T follicular helper cell (primary cell): ENCODE results near the gene SLC1A2.
A peak's percentile ranks its signal among the peaks of the same experiment; 100 is the strongest.

Experiments
- DNase-seq: peaks from one replicate; pipeline ENCODE4 v3.0.0-alpha.2; 2020; ENCODE audit warnings: low read depth

The SLC1A2 gene

DNA sequence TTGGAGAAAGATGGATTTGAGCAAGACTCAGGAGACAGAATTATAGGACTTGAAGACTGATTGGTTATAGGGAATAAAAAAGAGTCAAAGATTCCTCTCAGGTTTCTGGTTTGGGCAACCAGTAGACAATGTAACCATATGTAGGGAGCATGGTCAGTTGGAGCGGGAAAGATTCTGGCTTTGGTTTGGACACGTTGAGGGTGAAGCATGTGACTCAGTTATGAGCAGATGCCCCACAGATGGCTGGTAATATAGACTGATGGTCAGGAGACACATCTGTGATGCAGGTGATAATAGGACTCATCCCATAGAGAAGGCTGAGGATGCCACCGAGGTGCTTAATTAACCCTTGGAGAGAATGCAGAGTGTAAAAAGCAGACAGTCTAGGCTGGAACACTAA lies 148.3 kb downstream of the SLC1A2 start:
- no peak for DNase-seq

DNA sequence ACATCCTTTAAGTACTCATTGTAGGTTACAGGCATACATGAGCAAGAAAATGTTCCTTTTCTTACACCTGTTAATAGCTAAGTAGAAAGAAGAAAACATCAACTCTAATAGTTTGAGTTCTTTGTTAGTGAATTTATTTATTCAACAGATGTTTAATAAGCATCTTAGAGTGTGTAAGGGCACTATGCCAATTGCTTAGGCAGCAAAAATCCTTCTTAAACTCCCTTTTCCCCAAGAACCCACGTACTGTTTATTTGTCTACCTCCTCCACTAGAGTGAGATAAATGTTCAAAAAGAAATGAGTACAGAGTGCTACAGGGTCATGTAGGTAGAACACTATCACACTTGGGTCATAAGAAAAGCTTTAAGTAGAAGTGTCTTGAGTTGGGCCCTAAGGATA lies 149.0 kb downstream of the SLC1A2 start:
- no peak for DNase-seq

DNA sequence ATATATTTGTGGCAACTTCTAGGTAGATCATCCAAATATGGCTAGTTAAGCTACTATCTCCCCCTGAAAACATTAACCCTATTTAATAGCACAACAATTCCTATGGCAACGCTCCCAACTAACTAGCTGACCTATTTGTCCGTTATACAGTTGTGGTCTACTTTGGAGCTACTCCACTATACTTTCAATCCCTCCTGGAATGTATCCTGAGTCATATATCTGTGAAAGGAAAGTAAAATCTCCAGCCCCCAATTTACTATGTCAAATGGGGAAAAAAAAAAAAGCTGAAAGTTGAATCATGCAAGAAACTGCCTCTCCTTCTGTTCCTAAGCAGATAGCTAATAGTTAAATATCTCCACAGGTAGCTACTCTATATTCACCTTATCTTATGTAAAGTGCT lies 151.9 kb downstream of the SLC1A2 start:
- DNase-seq, result no peak

DNA sequence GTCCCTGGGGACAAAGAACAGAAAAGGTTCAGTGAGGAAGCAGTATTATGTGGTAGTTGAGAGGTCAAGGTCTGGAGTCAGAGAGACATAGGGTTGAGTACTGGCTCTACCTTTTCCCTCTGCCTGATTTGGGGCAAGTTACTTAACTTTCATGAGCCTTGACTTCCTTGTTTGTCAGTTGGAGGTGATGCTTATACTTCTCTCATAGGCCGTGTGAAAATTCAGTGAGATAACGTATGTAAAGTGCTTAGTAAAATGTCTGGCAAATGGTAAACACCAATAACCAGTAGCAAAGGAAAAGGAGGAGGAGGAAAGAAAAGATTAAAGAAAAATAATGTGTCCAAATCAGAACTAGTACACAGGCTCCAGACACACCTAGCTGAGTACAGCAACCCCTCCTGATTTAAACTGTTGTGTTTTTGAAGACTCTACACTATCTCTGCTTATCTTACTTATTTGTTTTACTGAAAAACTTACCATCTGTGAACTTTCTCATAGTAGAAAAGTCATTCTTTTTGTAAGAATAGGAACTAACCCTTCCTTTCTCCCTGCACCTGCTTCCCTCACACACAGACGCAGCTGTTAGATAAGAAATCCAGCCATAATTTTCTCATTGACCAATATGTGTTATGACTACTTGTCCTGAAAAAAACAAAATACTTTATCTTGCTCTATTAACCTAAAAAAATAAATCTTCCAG lies 153.5 kb downstream of the SLC1A2 start:
- DNase-seq, result no peak

DNA sequence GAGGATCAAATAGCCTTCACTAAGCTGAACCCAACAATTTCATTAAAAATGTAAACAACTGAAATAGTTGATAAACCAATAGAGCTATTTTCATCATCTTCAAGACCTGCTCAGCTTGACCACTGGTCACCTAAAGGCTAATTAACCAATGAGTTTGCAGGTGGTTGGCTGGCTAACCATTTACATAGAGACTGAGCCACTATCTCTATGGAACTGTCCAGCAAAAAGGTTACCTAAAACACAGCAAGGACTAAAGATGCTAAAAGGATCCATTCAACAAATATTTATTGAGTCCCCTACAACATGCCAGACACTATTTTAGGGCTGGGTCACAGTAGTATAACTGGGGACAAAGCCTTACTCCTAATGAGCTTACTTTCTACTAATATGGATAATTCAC lies 156.6 kb downstream of the SLC1A2 start:
- DNase-seq, result no peak

DNA sequence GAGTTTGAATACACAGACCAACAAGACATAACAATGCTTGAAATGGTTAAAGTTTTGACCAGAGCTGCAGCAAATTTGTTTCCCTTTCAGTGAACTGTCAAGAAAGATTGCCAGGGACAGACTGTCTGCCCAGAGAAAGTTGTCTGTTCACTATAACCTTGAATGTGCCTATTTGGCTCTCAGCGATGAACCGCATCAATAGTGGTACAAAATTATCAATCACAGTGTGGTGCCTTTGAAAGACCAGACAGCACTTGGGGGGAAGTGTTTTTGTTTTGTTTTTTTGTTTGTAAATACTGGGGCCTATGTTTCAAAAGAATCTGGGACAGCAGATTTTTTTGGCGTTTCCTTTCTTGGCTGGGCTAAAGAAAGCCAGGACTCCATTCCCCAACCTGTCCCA lies 157.3 kb downstream of the SLC1A2 start:
- no peak for DNase-seq

DNA sequence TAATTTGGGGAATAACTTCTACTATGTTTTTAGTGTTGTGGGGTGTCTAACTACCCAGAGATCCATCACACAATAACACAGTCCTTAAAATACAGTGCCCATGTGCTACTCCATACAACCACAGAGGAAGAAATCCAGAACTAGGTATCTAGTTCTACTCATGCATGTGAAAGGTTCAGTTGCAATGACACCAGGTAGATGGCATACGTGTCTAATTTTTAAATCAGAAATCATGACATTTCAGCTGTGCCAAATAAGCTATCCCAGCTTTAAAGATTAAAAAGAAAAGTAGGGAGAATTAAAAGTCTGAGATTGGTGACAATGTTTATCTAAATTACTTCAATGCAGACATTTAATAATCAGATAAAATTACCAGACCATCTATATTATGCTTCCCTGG lies 158.2 kb downstream of the SLC1A2 start:
- no peak for DNase-seq

DNA sequence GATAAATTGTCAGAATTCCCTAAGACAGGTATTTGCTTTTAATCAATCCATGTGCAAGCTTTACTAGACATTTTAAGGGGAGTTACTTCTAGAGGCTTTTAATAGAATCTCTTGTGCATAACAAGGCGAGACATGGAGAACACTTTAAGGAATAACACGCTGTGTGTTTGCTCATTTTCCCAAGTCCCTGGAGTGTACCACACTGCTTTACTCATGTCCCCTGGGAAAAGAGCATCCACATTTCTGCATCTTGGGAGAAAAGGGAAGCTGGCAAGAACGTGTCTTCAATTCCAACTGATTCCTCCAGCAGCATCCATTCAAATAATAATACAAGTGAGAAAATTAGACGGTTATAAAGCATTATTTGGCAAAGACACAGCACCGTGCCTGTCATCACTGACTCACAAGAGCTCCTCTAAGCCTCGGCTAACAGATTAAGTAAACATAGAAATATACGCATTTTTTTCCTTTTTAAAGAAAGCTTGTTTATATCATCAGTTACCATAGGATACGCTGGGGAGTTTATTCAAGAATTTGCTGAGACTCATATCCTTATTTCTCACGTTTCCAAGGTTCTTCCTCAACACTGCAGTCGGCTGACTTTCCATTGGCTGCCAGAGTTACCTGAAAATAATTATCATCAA lies 158.9 kb downstream of the SLC1A2 start:
- no peak for DNase-seq

DNA sequence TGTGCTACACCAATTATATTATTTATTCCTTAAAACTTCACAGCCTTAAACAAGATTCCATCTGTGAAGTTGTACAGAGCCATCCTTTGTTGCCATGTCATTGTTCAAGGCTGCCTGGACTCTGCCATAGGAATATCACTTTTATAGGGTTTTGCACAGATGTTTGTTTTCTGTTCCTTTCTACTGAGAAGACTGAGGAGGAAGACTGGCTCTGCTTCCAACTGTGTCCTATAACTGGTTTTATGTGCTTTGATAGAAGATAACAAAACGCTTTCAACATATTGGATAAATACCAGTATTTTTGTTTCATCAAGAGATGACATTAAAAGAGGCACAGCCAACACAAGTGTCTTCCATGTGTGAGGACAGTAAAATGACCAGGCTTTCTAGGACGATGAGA lies 159.8 kb downstream of the SLC1A2 start:
- no peak for DNase-seq

DNA sequence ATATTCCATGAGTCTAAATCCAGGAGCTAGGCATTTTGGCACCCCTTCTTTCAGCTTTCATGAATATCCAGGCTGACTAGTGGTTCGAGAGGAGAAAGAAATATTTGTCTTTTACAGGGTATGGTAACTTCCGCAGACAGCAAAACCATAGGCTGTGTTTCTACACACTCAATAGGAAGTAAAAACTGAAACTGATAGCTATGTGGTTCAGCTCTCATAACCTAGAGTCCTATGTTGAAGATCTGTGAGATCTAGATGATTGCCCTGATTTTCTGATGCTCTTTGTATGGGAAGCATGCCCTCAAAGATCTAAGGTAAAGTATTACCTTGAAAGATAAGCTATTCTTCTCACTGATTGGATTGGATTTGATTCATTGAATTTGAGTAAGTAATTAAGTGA lies 162.1 kb downstream of the SLC1A2 start:
- DNase-seq, result no peak

DNA sequence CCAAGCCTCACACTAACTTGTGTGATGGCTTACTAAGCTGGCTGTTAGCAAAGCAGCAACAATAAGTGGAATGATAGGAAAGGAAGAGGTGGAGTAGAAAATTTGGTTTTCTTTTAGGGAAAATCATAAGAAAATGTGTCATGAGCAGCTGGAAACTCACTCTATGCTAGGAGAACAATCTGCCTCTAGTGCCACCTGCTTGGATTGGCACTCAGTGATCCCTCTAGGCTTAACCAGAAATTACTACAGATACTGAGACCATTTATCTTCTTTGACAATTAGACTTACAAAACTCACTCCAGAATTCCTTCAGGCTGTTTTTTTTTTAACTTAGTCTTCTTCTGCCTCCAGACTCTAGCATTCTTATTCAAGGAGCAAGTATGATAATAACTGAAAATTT lies 163.1 kb downstream of the SLC1A2 start:
- no peak for DNase-seq

DNA sequence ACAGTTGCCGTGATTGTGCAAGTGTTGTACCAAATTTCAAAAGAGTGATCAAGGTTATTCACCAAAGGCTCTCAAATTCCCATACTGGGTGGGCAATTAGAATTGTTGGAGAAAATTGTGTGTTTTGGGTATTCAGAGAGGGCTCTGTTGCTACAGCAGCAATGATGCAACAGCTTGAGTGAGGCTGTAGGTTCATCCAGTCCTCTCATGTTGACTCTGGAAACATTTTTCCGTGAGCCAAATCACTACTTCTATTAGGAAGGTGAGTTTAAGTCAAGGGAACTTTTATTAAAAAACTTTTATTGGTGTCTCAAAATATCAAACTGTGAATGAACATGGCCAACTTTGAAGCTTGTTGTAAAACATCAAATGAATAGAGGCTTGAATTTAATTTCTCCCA lies 163.8 kb downstream of the SLC1A2 start:
- no peak for DNase-seq

DNA sequence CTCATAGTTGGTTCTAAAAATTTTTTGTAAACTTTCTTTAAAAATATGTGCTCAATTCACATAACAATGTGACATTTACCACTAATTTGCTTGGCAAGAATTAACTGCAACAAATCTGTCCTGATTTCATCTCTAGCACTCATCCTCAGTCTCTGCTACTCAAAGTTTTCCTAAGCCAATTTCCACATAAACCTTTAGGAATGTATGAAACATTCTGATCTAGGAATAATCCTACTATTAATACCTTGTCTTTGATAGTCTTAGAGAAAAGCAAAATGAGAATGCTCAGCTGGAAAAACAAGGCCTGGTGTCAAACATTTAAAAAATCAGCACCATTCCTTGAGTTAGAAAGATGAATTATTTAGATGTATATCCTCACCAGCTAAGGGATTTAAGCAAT lies 166.1 kb downstream of the SLC1A2 start:
- DNase-seq, result no peak

DNA sequence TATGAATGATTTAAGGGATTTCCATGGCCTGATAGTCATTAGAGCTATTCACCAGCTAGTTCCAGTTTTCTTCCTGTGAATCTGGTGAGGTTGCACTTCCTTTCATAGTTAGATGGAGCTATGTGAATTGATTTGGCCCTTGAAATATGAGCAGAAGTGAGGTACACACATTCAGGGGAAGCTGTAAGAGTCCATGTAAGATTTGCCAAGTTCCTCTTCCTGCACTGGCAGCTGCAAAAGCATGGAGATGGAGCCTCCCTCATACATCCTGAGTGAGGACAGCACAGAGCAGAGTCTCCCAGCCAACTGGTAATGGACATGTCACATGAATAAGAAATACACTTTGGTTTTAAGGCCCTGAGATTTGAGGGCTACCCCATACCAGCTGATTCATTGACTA lies 168.7 kb downstream of the SLC1A2 start:
- no peak for DNase-seq

DNA sequence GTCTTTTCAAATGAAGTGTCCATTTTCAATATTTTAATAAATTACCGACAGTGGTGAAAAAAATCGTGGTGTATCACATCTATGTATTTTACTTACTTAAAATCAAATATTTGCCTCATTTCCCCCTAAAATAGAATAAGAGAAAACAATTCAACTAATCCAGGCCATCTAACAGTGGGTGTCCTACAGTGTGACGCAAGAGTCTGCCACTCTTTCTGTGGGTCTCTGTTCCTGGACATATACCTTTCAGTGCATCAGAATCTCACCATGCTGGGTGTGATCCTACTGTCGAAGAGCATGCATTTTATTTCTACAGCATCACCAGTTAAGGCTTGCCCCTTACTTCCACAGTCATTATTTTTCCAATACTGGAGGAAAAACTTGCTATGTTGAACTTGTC lies 169.2 kb downstream of the SLC1A2 start:
- DNase-seq, result no peak

DNA sequence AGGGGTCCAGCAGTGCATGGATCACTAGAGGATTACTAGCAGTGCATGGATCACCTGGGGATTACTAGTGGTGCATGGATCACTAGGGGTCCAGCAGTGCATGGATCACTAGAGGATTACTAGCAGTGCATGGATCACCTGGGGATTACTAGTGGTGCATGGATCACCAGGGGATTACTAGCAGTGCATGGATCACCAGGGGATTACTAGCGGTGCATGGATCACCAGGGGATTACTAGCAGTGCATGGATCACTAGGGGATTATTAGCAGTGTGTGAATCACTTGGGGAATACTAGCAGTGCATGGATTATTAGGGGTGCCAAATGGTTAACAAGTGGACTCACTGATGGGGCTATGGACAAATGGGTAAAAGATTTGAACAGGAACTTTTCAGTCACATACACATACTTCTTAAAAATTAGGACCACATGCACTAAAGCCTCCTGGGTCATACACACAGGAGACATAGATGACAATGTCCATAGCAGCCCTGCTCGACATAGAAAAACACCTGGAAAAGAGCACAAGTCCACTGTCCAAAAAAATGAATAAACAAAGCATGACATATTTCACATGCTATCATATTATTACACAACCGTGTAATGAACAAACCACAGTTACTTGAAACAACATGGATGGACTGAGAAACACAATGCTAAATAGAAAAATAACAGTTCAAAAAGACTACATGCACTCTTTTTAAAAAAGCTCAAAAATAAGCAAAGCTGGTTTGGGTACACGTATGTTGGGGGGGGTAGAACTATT lies 170.6 kb downstream of the SLC1A2 start:
- DNase-seq, result no peak

DNA sequence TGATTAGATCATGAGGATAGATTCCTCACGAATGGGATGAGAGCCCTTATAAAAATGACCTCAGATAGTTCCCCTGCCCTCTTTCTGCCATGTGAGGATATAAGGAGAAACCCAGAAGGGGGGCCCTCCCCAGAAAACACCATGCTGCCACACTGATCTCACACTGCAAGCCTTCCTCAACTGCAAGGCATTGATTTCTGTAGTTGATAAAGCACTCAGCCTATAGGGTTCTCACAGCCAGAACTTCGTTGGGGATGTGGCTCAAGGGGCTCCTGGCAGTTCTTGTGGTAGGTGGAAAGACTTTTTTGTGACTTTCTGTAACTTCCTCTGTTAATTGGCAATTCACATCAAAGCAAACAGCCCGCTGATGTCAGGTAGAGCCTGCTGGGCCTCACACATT lies 171.5 kb downstream of the SLC1A2 start:
- no peak for DNase-seq

DNA sequence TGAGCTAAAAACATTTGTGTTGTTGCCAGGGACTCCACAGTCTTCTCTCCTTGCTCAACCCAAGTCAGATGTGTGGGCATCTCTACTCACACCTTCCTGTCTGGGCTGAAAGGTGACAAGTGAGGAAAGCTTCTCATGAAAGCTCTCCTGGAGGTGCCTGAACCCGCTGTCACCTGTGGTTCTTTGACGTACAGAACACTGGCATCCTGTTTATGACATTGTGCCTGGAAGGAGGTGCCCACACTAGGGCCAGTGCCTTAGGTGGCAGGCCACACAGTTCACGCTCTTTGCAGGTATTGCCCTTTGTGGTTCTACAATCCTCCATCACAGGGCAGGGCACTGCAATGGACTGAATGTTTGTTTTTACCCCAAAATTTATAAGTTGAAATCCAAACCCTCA lies 171.9 kb downstream of the SLC1A2 start:
- DNase-seq, result peak; percentile 63

DNA sequence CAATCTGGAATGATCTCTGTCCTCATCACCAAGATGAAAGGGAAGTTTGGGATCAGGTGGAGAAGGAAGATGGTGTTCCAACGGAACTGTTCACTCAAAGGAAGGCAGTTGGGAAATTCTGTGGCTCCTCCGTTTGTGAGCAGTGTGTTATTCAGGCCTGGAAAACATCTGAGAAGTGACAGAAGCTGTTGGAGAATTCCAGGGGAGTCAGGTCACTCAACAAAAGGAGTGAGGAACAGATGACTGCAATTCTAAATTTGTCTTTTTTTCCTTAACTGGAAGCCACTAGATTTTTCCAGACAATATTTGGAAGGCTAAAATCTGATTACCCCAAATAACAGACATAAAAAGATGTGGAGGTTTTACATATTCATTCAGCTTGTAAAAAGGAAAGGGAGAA lies 172.6 kb downstream of the SLC1A2 start:
- DNase-seq, result no peak

DNA sequence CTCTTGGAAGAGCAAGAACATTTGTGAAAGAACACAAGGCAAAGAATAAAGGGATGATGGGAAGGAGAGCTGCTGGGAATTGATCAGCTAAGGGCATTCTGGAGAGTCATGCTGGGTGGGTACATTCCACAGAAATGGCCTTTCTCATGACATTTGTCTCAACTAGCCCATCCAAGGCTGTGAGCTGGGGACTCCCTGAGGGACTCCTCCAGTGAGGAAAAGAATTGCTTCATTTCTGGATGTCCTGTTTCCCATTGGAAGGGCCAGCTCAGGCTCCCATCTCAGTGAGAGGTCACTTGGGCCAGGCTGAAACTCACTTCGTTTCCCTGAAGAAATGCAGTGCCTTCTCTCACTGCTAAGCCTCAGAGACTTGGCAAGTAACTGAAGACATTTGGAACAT lies 173.6 kb downstream of the SLC1A2 start:
- DNase-seq, result no peak

DNA sequence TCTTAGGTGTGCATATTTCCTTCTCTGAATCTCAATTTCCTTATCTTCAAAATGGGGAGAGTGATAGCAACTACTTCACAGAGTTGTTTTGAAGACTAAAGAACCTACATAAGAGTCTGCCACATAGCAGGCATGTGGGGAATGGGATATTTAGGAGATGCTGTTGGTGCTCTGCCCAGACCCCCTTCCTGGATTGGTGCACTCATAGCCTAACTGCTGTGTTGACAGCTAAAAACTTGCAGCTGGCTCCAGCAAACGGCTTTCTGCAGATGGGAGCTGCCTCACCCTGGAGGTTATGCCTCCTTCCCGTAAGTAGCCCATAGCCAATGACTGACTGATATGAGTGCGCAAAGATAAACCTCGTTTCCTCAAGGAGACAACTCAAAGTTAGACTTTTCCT lies 174.3 kb downstream of the SLC1A2 start:
- no peak for DNase-seq

DNA sequence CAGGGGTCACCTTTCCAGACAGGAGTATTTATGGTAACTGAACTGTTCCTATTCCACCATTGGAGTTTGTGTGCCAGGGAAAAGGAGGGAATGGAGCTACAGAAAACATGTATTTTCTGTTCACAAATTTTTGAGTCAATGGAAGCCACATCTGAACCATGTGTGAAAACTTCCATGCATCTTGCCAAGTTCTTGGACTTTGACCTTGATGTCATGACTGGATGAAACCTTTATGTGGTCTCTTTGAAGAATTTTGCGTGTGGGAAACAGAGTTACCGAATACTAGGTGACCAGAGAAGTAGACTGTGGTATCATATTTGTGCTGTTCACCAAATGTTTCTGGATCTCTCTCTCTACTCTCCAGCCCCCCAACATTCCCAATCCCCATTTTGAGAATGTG lies 175.6 kb downstream of the SLC1A2 start:
- no peak for DNase-seq
